H1 (cell line): ENCODE results near the gene EPB41L5. TPM values are rescaled to one million over a fixed set of nuclear protein-coding genes. Genes with fewer than 3 reads are reported as not detected.

Source experiments
- CTCF ChIA-PET: fragments of 300-600 bp; sonication (Branson Sonifier 250); formaldehyde crosslinking; loops from one replicate; lab custom pipeline; 2021; ENCODE audit not compliant: partially characterized antibody; lab: Charles Lee
- POLR2A ChIA-PET: fragments of 300-600 bp; sonication (Branson Sonifier 250); formaldehyde crosslinking; loops from one replicate; lab custom pipeline; 2021; ENCODE audit warnings: inconsistent platforms; ENCODE audit not compliant: partially characterized antibody; lab: Charles Lee
- DNase-seq, 2 experiments: peaks; one replicate each; pipeline versions ENCODE4 v3.0.0 to v3.0.0-alpha.2; 2010 to 2022; ENCODE audit warnings: low spot score in 2 of 2, low read depth in 1 of 2, mixed read lengths in 1 of 2
- FAIRE-seq: peaks from 2 replicates; lab custom pipeline; 2011; peaks lifted over from hg19 to GRCh38; lab: Jason Lieb, UNC
- H2AFZ ChIP-seq: 2 replicates; pipeline ENCODE4 v1.8.1; 2012; ENCODE audit warnings: low read length, inconsistent platforms
- H2AK5ac ChIP-seq: 2 replicates; pipeline ENCODE4 v1.6.1; 2013; ENCODE audit warnings: low read depth, low read length
- H2BK120ac ChIP-seq: replicated peaks from 2 replicates; pipeline ENCODE3; 2013; ENCODE audit warnings: low read depth, low read length, inconsistent platforms
- H2BK12ac ChIP-seq: 2 replicates; pipeline ENCODE4 v1.6.1; 2013; ENCODE audit warnings: low read depth, low read length
- H2BK15ac ChIP-seq: 2 replicates; pipeline ENCODE4 v1.6.1; 2013; ENCODE audit warnings: low read length
- H2BK20ac ChIP-seq: 2 replicates; pipeline ENCODE4 v1.6.1; 2013; ENCODE audit warnings: low read length
- H2BK5ac ChIP-seq: 2 replicates; pipeline ENCODE4 v1.6.1; 2013; ENCODE audit warnings: low read depth, low read length
- H3K14ac ChIP-seq: 2 replicates; pipeline ENCODE4 v1.6.1; 2013; ENCODE audit warnings: inconsistent platforms; ENCODE audit not compliant: insufficient read length
- H3K18ac ChIP-seq: 2 replicates; pipeline ENCODE4 v1.6.1; 2013; ENCODE audit warnings: low read length; ENCODE audit errors: extremely low read depth
- H3K23ac ChIP-seq: 2 replicates; pipeline ENCODE4 v1.6.1; 2013; ENCODE audit warnings: inconsistent platforms; ENCODE audit not compliant: insufficient read length
- H3K23me2 ChIP-seq: 2 replicates; pipeline ENCODE4 v1.6.1; 2013; ENCODE audit warnings: low read depth, low read length
- H3K27ac ChIP-seq: 2 replicates; pipeline ENCODE4 v1.6.1; 2011; ENCODE audit warnings: low read depth, low read length, inconsistent platforms
- H3K27me3 ChIP-seq, 4 experiments: replicated peaks in 1 of 4; 1 replicate in 1 of 4; 2 replicates in 3 of 4; pipeline versions ENCODE4 v1.6.1 to v1.8.1; 2011 to 2013; ENCODE audit warnings: low read length in 3 of 4, mild to moderate bottlenecking in 3 of 4, inconsistent platforms in 2 of 4, mixed read lengths in 2 of 4, moderate library complexity in 1 of 4; ENCODE audit not compliant: control insufficient read depth in 3 of 4, insufficient read depth in 3 of 4; ENCODE audit errors: extremely low read depth in 1 of 4
- H3K36me3 ChIP-seq, 4 experiments: 2 replicates each; pipeline versions ENCODE4 v1.6.1 to v1.8.1; 2011 to 2013; ENCODE audit warnings: mild to moderate bottlenecking in 4 of 4, low read length in 3 of 4, moderate library complexity in 2 of 4, control low read depth in 1 of 4, inconsistent platforms in 1 of 4; ENCODE audit not compliant: insufficient read depth in 4 of 4, control insufficient read depth in 2 of 4
- H3K4ac ChIP-seq: replicated peaks from 2 replicates; pipeline ENCODE3; 2013; ENCODE audit warnings: low read length, low read depth, mixed read lengths, inconsistent platforms; ENCODE audit not compliant: insufficient read length
- H3K4me1 ChIP-seq, 4 experiments: replicated peaks in 1 of 4; 1 replicate in 1 of 4; 2 replicates in 3 of 4; pipeline versions ENCODE4 v1.6.1 to v1.8.1; 2011 to 2013; ENCODE audit warnings: low read length in 3 of 4, inconsistent platforms in 2 of 4, mixed read lengths in 1 of 4; ENCODE audit not compliant: insufficient read depth in 4 of 4, control insufficient read depth in 3 of 4
- H3K4me2 ChIP-seq, 2 experiments: 2 replicates each; pipeline versions ENCODE4 v1.6.1 to v1.8.1; 2011 to 2013; ENCODE audit warnings: low read depth in 2 of 2, low read length in 2 of 2, control low read depth in 1 of 2, inconsistent platforms in 1 of 2, mild to moderate bottlenecking in 1 of 2; ENCODE audit not compliant: insufficient read depth in 1 of 2
- H3K4me3 ChIP-seq, 4 experiments: fragments of 200-600, 300-600 bp in 1 of 4; sonication (generic), shearing (Covaris generic), sonication (Bioruptor Twin) in 1 of 4; 2 replicates each; pipeline versions ENCODE4 v1.5.1 to v1.8.1; 2011 to 2016; ENCODE audit warnings: low read length in 4 of 4, low read depth in 3 of 4, control low read depth in 2 of 4, inconsistent platforms in 2 of 4, mild to moderate bottlenecking in 2 of 4, mixed read lengths in 1 of 4, moderate library complexity in 1 of 4; ENCODE audit not compliant: insufficient read depth in 2 of 4; ENCODE audit errors: extremely low read depth in 1 of 4
- H3K56ac ChIP-seq: replicated peaks from 2 replicates; pipeline ENCODE3; 2013; ENCODE audit warnings: low read depth, mild to moderate bottlenecking, mixed read lengths, low read length, inconsistent platforms; ENCODE audit not compliant: insufficient read length
- H3K79me1 ChIP-seq: 2 replicates; pipeline ENCODE4 v1.6.1; 2013; ENCODE audit warnings: low read depth, low read length, control low read depth
- H3K79me2 ChIP-seq, 2 experiments: 2 replicates each; pipeline versions ENCODE4 v1.6.1 to v1.8.1; 2012 to 2013; ENCODE audit warnings: low read length in 2 of 2, mild to moderate bottlenecking in 2 of 2, inconsistent platforms in 1 of 2; ENCODE audit not compliant: insufficient read depth in 2 of 2, control insufficient read depth in 1 of 2
- H3K9ac ChIP-seq, 4 experiments: replicated peaks in 1 of 4; 1 replicate in 1 of 4; 2 replicates in 3 of 4; pipeline versions ENCODE4 v1.6.1 to v1.8.1; 2011 to 2013; ENCODE audit warnings: low read depth in 3 of 4, low read length in 3 of 4, control low read depth in 2 of 4, mild to moderate bottlenecking in 2 of 4, moderate library complexity in 2 of 4, inconsistent platforms in 1 of 4; ENCODE audit errors: extremely low read depth in 1 of 4
- H3K9me3 ChIP-seq, 2 experiments: 2 replicates each; pipeline versions ENCODE4 v1.6.1 to v1.8.1; 2012 to 2013; ENCODE audit warnings: mild to moderate bottlenecking in 2 of 2, moderate library complexity in 2 of 2, control low read depth in 1 of 2, inconsistent platforms in 1 of 2, low read depth in 1 of 2, low read length in 1 of 2, mixed read lengths in 1 of 2; ENCODE audit not compliant: insufficient read depth in 2 of 2
- H4K20me1 ChIP-seq, 2 experiments: replicated peaks in 1 of 2; 2 replicates each; pipeline versions ENCODE3 to v1.8.1; 2011 to 2013; ENCODE audit warnings: inconsistent platforms in 2 of 2, low read length in 2 of 2, mild to moderate bottlenecking in 1 of 2; ENCODE audit not compliant: insufficient read depth in 2 of 2, control insufficient read depth in 1 of 2
- H4K5ac ChIP-seq: 2 replicates; pipeline ENCODE4 v1.6.1; 2013; ENCODE audit warnings: low read length, low read depth, mixed read lengths, inconsistent platforms; ENCODE audit not compliant: insufficient read length
- H4K8ac ChIP-seq: 2 replicates; pipeline ENCODE4 v1.8.0; 2013; ENCODE audit warnings: mild to moderate bottlenecking, moderate library complexity, low read length, inconsistent platforms; ENCODE audit not compliant: insufficient read depth; ENCODE audit errors: extremely low read depth
- H4K91ac ChIP-seq: replicated peaks from 2 replicates; pipeline ENCODE3; 2013; ENCODE audit warnings: low read length, mixed read lengths, inconsistent platforms; ENCODE audit not compliant: insufficient read length
- SIN3A ChIP-seq, 2 experiments: IDR thresholded peaks in 1 of 2; conservative IDR thresholded peaks in 1 of 2; 2 replicates each; pipeline ENCODE4 v1.6.1; 2011 to 2012; ENCODE audit warnings: low read length in 2 of 2, improper control_type of control experiment in 1 of 2, low read depth in 1 of 2, mild to moderate bottlenecking in 1 of 2
- TBP ChIP-seq: IDR thresholded peaks from 2 replicates; pipeline ENCODE4 v1.6.1; 2011; ENCODE audit warnings: low read depth, low read length, improper control_type of control experiment
- WGBS, 2 experiments: shearing (Covaris generic) in 1 of 2; methylation state at CpG; one replicate each; pipeline versions ENCODE4 v1.1.6 to v1.1.7; 2013 to 2015; ENCODE audit warnings: low lambda C conversion rate in 2 of 2, mixed read lengths in 2 of 2, inconsistent platforms in 1 of 2, low coverage in 1 of 2, missing lambda C conversion rate in 1 of 2; ENCODE audit not compliant: insufficient replicate concordance in 2 of 2, insufficient coverage in 1 of 2, insufficient read length in 1 of 2; ENCODE audit errors: extremely low coverage in 1 of 2, missing lambda C conversion rate in 1 of 2; 5-methylcytosine and 5-hydroxymethylcytosine counted together
- polyA plus RNA-seq, 7 experiments: library from polyadenylated mRNA; depleted of rRNA in 3 of 7; stranded (reverse) in 5 of 7; unstranded in 2 of 7; fragments of >200 nt in 5 of 7; fragments of 200-250 nt in 2 of 7; gene quantifications; 1 replicate in 5 of 7; 2 replicates in 1 of 7; 4 replicates in 1 of 7; pipeline versions ENCODE4 v1.2.1 to v1.2.3, GENCODE V29; 2011 to 2013; ENCODE audit warnings: missing spikeins in 2 of 7, mixed read lengths in 2 of 7
- total RNA-seq: library from RNA; stranded (reverse); fragmentation: NEBNext Ultra II Directional; extraction: Animal tissue kit (Norgen Biotek cat#: 25700); gene quantifications from 2 replicates; pipeline ENCODE4 v1.2.1, GENCODE V29; 2021

The EPB41L5 gene
- total and polyA plus RNA-seq, 2 of the 8 experiments (the other 6 are each of a cell fraction or from before 2014, with no cell fraction given), result 13.5 to 32.3 TPM

GRCh38 chr2:120036145-120036544 lies 23.3 kb downstream of the EPB41L5 start:
- no peak overlapping the region for H2BK15ac ChIP-seq
- CTCF ChIA-PET, result no interaction called here
- no peak overlapping the region for H3K4ac ChIP-seq
- H2BK120ac ChIP-seq, result no peak overlapping the region
- H2BK12ac ChIP-seq, result no peak overlapping the region
- no peak overlapping the region for H3K4me2 ChIP-seq
- H3K4me3 ChIP-seq, result no peak overlapping the region
- no peak overlapping the region for H3K23ac ChIP-seq
- no peak overlapping the region for H4K5ac ChIP-seq
- no peak overlapping the region for H3K27ac ChIP-seq
- no peak overlapping the region for H4K8ac ChIP-seq
- no peaks in the 10 kb centered on the region for H3K27me3 ChIP-seq
- no peaks in the 10 kb centered on the region for H3K9me3 ChIP-seq
- H3K23me2 ChIP-seq, result no peaks in the 10 kb centered on the region; the same call in 1 of the 2 replicates
- no peak for FAIRE-seq
- no peak overlapping the region for H3K14ac ChIP-seq
- H3K9ac ChIP-seq, result no peak overlapping the region
- no peak for DNase-seq
- H3K56ac ChIP-seq, result no peak overlapping the region
- H2AFZ ChIP-seq, result no peak overlapping the region
- H3K79me2 ChIP-seq, result peaks cover 0 to 24% of the 10 kb centered on the region in 2 experiments; a peak in 2 of 4 replicates
- 87% methylated on average over 1 of the region's 1 CpG; no CpG with 5 or more reads in 1 of the 2 experiments for WGBS, 2 experiments
- POLR2A ChIA-PET, result no interaction called here
- TF ChIP-seq SIN3A (conservative IDR thresholded peaks at IDR 0.05 in 1 of 2, IDR thresholded peaks at IDR 0.05 in 1 of 2; ENCODE audit: low read depth in 1 of 2, low read length in 2 of 2), result no peak
- no peak for TF ChIP-seq TBP
- peaks cover 0 to 4% of the 10 kb centered on the region in 2 experiments for H4K20me1 ChIP-seq
- no peak overlapping the region for H3K18ac ChIP-seq
- H4K91ac ChIP-seq, result no peak overlapping the region
- no peak overlapping the region for H2BK5ac ChIP-seq
- no peaks in the 10 kb centered on the region; a peak in 2 of 7 replicates for H3K4me1 ChIP-seq
- H2AK5ac ChIP-seq, result no peak overlapping the region
- no peaks in the 10 kb centered on the region; the same call in 1 of the 2 replicates for H3K79me1 ChIP-seq
- no peak overlapping the region for H2BK20ac ChIP-seq
- no peaks in the 10 kb centered on the region for H3K36me3 ChIP-seq
